ENCODE measurements around the gene PAPOLA. TPM values are rescaled to one million over a fixed set of nuclear protein-coding genes. Genes with fewer than 3 reads are reported as not detected.
"Not testable (repeated sequence)": the region's sequence is repeated elsewhere in the genome, so short reads cannot be mapped to it uniquely, and the experiment has no call there.

Gene PAPOLA
- 207 TPM for total RNA-seq

GRCh38 chr14:96501740-96502620, at the start of gene PAPOLA:
TSS of gene PAPOLA (plus strand) at chr14:96502382. CDS start at chr14:96502593, 211 bp downstream.
- peak; percentile 95 for DNase-seq (ENCODE audit: low spot score)

- no peak for DNase-seq (ENCODE audit: low spot score)
Observed at GRCh38 chr14:96452684-96453083, 49.5 kb upstream of the PAPOLA start.

DNA sequence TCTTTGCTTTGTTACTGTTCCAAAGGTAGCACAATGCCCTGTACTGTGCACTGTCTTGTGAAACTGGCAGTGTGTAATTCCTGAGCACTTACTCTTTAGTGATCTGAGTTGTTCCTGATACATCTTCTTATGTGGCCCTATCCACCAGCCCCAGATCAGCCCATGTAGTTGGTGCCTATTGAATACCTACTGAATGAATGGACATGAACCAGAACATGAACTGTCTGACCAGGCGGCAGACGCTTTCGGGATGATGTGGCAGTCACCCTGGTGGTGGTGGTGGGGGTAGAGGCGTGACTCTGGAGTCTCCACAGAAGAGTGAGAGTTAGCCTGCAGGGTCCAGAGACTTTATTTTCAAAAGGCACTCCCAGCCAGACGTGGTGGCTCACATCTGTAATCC, 46.6 kb upstream of the PAPOLA start:
- DNase-seq (ENCODE audit: low spot score) = no peak

GRCh38 chr14:96459851-96460250, 42.3 kb upstream of the PAPOLA start:
- DNase-seq (ENCODE audit: low spot score) = no peak

GRCh38 chr14:96461950-96462798, 40.0 kb upstream of the PAPOLA start:
- no peak for DNase-seq (ENCODE audit: low spot score)

- no peak for DNase-seq (ENCODE audit: low spot score)
Observed at GRCh38 chr14:96464136-96464535, 38.0 kb upstream of the PAPOLA start.

DNA sequence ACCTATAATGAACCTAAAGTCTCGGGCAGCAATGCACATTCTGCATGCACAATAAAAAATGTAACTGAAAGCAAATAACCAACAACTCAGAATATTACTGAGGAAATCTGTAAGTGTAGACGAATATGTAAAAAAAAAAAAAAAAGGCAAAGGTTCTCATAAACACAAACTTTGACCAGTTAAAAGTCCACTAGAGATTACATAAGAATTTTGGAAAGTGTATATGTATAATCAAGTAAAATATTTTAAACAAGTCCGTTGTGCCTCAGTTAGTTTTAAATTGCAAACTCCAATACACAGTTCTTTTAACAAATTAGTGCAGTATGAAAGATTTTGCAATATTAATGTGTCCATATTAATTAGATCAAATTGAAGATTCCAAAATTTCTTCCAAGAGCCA, 35.3 kb upstream of the PAPOLA start:
- no peak for DNase-seq (ENCODE audit: low spot score)

DNA sequence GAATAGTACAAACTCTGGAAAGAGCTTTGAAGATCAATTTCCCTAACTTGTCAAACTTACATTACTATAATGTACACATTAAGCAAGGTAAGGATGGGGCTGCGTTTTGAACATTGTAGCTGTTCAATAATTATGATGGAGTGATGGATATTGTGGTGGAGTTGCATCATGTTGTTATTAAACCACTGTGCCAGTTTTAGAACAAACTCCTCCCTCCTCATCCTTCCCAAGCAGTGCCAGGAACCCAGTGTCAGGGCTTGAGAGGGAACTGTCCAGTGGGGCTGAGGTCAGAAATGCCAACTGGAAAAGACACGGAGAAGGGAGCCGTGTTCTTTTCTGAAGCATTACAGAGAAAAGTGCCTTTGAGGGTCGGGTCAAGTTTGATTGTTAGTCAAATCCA, 31.9 kb upstream of the PAPOLA start:
- no peak for DNase-seq (ENCODE audit: low spot score)

- DNase-seq (ENCODE audit: low spot score) = not testable (repeated sequence)
Observed at GRCh38 chr14:96470967-96471366, 31.2 kb upstream of the PAPOLA start.

GRCh38 chr14:96478119-96478518, 24.1 kb upstream of the PAPOLA start:
- DNase-seq (ENCODE audit: low spot score) = no peak

DNA sequence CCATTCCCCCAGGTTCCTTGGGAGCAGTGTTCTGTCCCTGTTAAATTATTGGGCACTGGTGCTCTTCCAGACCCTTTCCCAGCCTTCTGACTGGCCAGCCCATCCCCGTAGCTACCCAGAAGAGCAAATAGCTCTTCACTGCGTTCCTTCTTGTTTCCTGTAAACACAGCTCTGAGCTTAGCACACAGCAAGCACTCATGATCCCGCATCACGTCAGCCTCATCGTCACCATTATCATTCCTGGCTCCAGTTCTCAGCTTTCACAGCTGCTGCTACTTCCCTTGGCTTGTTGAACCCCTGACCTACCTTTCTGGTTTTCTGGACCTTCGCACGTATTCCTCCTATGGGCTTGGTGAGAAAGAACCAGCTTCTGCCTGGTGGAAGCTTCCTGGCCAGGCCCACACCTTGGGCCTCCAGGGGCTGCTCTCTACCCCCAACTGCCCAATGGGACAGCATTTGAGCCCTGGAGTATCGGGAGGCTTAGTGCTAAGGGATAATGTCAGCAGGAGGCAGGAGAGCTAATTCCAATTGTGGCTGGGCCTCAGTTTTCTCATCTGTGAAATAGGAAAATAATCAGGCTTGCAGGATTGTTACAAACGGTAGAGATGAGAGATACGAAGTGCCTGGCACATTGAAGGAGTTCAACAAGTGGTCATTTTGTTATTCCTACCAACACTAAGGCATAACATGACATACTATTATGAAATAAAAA, 22.6 kb upstream of the PAPOLA start:
- no peak for DNase-seq (ENCODE audit: low spot score)

DNA sequence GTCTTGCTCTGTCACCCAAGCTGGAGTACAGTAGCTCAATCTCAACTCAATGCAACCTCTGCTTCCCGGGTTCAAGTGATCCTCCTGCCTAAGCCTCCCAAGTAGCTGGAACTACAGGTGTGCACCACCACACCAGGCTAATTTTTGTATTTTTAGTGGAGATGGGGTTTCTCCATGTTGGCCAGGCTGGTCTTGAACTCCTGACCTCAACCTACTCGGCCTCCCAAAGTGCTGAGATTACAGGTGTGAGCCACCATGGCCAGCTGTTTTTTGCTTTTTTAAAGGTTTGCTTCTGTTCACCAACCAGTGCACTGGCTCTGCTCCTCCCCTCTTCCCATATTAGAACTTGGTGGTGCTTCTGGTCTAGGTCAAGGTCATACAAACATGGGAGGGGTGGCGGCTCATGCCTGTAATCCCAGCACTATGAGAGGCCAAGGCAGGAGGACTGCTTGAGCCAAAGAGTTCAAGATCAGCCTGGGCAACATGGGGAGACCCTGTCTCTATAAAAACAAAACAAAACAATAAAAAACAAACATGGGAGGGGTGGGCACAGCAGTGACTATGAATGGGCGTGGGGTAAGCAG, 20.4 kb upstream of the PAPOLA start:
- no peak for DNase-seq (ENCODE audit: low spot score)

DNA sequence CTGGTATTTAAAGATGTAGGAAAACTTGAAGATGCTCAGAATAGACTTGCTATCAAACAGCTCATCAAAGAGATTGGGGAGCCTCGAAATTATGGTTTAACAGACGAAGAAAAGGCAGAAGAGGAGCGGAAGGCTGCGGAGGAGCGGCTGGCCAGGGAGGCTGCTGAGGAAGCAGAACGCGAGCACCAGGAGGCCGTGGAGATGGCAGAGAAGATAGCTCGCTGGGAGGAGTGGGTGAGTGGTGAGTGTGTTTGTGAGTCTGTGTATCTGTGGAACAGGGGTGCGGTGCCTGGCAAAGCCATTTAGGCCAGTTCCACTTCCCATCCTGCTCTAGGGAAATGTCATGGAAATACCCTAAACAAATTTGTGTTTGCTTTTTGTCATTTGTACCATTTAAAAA, 19.2 kb upstream of the PAPOLA start:
- DNase-seq (ENCODE audit: low spot score) = no peak

- DNase-seq (ENCODE audit: low spot score) = no peak
Observed at GRCh38 chr14:96484399-96484798, 17.8 kb upstream of the PAPOLA start.

- no peak for DNase-seq (ENCODE audit: low spot score)
Observed at GRCh38 chr14:96486705-96487104, 15.5 kb upstream of the PAPOLA start.

GRCh38 chr14:96489327-96489726, 12.9 kb upstream of the PAPOLA start:
- no peak for DNase-seq (ENCODE audit: low spot score)

GRCh38 chr14:96493178-96493577, 9.0 kb upstream of the PAPOLA start:
- no peak for DNase-seq (ENCODE audit: low spot score)

- DNase-seq (ENCODE audit: low spot score) = no peak
Observed at GRCh38 chr14:96494331-96494730, 7.9 kb upstream of the PAPOLA start.

GRCh38 chr14:96497087-96497486, 5.1 kb upstream of the PAPOLA start:
- no peak for DNase-seq (ENCODE audit: low spot score)

- no peak for DNase-seq (ENCODE audit: low spot score)
Observed at GRCh38 chr14:96497586-96497985, 4.6 kb upstream of the PAPOLA start.

DNA sequence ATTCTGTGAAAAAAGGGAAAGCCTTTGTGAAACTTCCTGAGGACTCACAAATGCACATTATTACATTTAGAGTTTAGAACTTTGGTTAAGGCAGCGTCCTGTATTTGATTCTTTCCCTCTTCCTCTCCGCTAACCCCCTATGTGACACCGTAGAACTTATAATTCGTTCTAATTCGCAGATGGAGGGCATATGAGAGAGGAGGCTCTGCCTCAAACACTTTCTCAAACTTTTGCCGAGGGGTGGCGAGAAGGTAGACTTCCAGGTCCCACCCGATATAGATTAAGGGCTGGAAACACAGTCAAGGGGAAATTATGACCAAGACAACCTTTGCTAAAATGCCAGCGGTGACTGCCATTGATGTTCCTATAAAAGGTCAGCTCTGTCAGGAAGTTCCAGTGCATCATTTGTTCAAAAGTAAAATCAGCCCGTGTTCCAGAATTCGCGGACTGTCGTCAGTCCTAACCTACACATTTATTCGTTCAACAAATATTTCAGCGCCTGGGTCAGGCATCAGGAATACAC, 904 bp upstream of the PAPOLA start:
- no peak for DNase-seq (ENCODE audit: low spot score)
